ENCODE data around the gene CUX1.
"Not testable (repeated sequence)": the region's sequence is repeated elsewhere in the genome, so short reads cannot be mapped to it uniquely, and the experiment has no call there.

CUX1 gene

DNA sequence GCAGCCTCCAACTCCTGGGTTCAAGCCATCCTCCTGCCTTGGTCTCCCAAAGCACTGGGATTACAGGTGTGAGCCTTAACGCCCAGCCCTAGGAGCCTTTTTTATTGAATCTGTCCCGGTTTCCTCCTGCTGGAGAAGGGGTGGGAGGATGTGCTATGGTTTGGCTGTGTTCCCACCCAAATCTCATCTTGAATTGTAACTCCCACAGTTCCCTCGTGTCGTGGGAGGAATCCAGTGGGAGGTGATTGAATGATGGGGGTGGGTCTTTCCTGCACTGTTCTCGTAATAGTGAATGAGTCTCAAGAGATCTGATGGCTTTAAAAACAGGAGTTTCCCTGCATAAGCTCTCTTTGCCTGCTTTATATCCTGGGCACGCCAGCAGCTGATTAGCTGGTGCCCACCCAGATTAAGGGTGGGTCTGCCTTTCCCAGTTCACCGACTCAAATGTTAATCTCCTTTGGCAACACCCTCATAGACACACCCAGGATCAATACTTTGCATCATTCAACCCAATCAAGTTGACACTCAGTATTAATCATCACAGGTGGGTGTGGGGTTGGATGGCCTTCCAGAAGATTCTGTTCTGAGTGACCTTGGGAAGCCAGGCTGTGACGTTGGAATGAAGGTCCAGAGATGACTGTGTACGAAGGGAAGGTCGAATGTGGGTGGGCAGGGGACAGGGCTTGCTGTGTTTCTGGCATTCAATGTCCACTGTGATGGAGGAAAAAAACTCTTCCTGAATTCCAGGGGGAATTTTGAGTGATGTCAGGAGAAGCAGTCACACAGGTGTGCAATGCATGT is 33.8 kb upstream of the CUX1 start:
- TF ChIP-seq, protein P1, sequence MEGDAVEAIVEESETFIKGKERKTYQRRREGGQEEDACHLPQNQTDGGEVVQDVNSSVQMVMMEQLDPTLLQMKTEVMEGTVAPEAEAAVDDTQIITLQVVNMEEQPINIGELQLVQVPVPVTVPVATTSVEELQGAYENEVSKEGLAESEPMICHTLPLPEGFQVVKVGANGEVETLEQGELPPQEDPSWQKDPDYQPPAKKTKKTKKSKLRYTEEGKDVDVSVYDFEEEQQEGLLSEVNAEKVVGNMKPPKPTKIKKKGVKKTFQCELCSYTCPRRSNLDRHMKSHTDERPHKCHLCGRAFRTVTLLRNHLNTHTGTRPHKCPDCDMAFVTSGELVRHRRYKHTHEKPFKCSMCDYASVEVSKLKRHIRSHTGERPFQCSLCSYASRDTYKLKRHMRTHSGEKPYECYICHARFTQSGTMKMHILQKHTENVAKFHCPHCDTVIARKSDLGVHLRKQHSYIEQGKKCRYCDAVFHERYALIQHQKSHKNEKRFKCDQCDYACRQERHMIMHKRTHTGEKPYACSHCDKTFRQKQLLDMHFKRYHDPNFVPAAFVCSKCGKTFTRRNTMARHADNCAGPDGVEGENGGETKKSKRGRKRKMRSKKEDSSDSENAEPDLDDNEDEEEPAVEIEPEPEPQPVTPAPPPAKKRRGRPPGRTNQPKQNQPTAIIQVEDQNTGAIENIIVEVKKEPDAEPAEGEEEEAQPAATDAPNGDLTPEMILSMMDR (conservative IDR thresholded peaks at IDR 0.05; ENCODE audit: control insufficient read depth, insufficient read depth, low read depth, low read length) = no peak
- no peak overlapping the region for H3K4me3 ChIP-seq (ENCODE audit: control insufficient read depth, low read depth, low read length)
- DNase-seq (ENCODE audit: low read depth) = no peak

DNA sequence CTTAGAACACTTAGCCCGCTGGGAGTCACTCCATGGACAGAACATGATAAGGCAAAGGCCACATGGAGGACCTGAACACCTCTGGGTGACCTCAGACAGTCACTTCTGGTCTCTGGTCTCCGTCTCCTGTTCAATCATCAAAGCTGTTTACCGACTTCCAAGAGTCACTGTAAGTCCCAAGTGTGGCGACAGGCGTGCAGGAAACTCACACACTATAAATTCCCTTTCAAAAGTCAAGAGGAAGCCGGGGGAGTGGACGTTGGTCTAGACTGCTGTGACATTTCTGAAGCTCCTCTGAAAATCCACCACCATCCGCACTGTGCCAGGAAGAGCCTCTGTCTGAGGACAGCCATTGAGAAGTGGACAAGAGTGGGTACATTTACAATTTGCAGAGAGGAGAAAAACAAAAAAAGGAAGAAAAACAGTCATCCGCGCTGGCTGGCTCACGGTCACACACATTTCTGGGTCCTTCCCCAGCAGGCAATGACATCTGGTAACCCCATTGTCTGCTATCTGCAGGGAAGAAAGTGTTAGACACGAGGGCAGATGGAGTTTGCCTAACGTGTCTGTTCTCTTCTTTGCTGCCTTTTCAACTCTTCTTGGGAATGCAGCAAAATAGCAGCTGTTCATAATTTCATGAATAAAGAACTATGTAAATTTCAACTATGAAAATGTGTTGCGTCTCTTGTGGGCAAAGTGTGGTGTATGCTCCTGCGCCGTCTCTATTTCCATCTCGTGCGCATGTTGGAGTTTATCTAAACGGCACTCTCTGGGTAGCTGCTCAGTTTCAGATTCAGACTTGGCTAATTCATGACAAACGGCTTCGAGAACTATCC is 32.9 kb upstream of the CUX1 start:
- TF ChIP-seq, protein P1 (conservative IDR thresholded peaks at IDR 0.05; ENCODE audit: control insufficient read depth, insufficient read depth, low read depth, low read length) = no peak

DNA sequence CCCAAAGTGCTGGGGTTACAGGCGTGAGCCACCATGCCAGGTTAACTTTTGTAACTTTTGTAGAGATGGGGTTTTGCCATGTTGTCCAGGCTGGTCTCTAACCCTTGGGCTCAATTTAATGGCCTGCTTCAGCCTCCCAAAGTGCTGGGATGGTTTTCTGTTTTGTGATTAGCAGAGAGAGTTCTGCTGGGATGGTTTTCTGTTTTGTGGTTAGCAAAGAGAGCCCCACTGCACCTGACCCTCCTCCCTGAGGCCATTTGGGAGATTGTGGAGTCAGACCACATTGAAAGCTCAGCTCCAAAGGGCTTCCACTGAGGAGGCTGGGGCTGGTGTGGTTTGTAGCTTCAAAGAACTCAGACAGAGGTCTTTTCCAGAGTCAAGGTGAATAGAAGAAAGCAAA is 29.6 kb upstream of the CUX1 start:
- TF ChIP-seq, protein P1 (conservative IDR thresholded peaks at IDR 0.05; ENCODE audit: control insufficient read depth, insufficient read depth, low read depth, low read length) = no peak
- no peak overlapping the region for H3K4me3 ChIP-seq (ENCODE audit: control insufficient read depth, low read depth, low read length)
- DNase-seq (ENCODE audit: low read depth) = no peak

More for the DNA sequence above, 32.9 kb upstream of the CUX1 start:
- H3K4me3 ChIP-seq (ENCODE audit: control insufficient read depth, low read depth, low read length) = no peak overlapping the region
- peak; percentile 2 for DNase-seq (ENCODE audit: low read depth)

DNA sequence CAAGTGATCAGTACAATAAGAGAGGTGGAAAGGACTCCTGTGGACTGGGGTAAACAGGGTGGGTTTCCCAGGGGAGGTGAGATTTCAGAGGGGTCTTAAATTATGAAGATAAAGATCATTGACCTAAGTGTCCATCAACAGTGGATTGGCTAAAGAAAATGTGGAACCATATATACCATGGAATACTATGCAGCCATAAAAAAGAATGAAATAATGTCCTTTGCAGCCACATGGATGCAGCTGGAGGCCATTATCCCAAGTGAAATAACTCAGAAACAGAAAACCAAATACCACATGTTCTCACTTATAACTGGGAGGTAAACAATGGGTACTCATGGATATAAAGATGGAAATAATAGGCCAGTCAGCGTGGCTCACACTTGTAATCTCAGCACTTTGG is 28.9 kb upstream of the CUX1 start:
- no peak for DNase-seq (ENCODE audit: low read depth)
- TF ChIP-seq, protein P1 (conservative IDR thresholded peaks at IDR 0.05; ENCODE audit: control insufficient read depth, insufficient read depth, low read depth, low read length) = no peak
- no peak overlapping the region for H3K4me3 ChIP-seq (ENCODE audit: control insufficient read depth, low read depth, low read length)

DNA sequence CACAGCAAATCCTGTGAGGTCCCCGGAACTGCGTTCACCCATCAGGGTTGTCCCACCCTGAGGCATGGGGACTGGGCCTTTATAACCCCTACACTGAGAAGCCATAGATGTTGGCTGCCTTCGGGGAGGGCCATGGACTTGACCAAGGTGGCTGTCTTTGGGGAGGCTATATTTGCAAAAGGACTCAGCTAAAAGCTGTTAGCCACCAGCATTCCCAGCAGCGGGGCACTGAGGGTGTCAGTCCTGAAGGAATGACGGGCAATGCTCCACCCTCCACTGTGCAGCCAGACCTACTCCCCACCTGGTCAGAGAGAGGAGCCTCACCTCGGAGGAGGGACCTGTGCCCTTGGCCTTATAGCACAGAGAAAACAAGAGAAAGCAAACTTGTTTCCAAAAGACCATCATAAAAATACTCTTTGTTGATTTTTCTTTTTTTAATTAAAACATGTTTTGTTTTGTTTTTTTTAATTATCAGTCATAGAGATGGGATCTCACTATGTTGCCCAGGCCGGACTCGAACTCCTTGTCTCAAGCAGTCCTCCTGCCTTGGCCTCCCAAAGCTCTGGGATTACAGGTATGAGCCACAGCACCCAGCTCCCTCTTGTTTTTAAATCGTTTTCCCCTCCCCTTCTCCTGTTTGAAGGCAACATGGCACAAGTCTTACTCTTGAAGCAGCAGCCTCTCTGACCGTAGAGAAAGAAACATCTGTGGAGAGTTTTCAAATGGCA is 26.7 kb upstream of the CUX1 start:
- TF ChIP-seq, protein P1 (conservative IDR thresholded peaks at IDR 0.05; ENCODE audit: control insufficient read depth, insufficient read depth, low read depth, low read length) = no peak
- H3K4me3 ChIP-seq (ENCODE audit: control insufficient read depth, low read depth, low read length) = no peak overlapping the region
- DNase-seq (ENCODE audit: low read depth) = no peak

DNA sequence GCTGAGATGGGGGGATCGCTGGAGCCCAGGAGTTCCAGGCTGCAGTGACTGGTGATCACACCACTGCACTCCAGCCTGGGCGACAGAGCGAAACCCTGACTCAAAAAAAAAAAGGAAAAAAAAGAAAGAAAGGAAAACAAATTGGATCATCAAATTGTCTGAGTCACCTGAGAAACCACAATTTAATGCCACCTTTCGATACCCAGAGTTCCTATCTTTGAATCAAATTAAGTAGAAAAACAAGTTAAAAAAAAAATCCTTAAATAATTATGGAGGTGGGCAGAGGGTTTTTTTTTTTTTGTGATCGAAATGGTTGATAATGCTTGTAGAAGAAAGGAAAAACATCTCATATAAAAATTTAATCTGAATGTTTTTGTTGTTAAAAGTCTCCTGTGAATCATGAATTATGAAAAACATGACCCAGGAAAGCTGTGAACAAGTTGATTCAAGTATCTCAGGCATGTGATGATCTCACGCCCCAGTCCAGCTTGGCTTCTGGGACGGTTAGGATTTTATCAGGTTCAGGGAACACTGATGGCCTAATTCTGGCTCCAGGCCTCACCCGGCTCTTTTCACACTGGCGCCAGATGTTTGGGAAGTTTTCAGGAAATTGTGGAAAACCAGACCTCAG is 25.3 kb upstream of the CUX1 start:
- TF ChIP-seq, protein P1 (conservative IDR thresholded peaks at IDR 0.05; ENCODE audit: control insufficient read depth, insufficient read depth, low read depth, low read length) = no peak
- no peak overlapping the region for H3K4me3 ChIP-seq (ENCODE audit: control insufficient read depth, low read depth, low read length)

GRCh38 chr7:101792682-101793071 is 24.7 kb upstream of the CUX1 start:
- not testable (repeated sequence) for DNase-seq (ENCODE audit: low read depth)

More for the DNA sequence above, 25.3 kb upstream of the CUX1 start:
- peak; percentile 52 for DNase-seq (ENCODE audit: low read depth)

More at GRCh38 chr7:101792682-101793071, 24.7 kb upstream of the CUX1 start:
- H3K4me3 ChIP-seq (ENCODE audit: control insufficient read depth, low read depth, low read length) = not testable (repeated sequence)

Data from fibroblast of mammary gland (primary cell).